ENCODE results near the gene ENOPH1.
"Not testable (repeated sequence)": the region's sequence is repeated elsewhere in the genome, so short reads cannot be mapped to it uniquely, and the experiment has no call there.

ENOPH1 gene

DNA sequence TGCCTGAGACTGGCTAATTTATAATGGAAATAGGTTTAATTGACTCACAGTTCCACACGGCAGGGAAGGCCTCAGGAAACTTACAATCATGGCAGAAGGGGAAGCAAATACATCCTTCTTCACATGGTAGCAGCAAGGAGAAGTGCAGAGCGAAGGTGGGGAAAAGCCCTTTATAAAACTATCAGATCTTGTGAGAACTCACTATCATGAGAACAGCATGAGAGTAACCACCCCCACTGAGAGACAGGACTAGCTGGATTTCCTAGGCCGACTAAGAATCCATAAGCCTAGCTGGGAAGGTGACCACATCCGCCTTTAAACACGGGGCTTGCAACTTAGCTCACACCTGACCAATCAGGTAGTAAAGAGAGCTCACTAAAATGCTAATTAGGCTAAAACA is 42.7 kb downstream of the ENOPH1 start:
- not testable (repeated sequence) for DNase-seq (ENCODE audit: low read depth)

DNA sequence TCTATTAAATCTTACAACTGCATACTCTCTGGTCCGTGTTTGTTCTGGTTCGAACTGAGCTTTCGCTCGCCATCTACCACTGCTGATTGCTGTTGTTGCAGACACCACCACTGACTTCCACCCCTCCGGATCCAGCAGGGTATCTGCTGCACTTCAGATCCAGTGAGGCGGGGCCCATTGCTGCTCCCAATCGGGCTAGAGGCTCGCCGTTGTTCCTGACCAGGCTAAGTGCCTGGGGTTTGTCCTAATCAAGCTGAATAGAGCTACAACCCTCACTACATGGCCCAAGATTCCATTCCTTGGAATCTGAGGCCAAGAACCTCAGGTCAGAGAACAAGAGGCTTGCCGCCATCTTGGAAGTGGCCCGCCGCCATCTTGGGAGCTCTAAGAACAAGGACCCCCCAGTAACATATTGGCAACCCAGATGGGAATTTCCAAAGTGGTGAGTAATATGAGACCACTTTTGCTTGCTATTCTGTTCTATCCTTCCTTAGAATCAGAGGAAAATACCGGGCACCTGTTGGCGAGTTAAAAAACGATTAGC is 43.3 kb downstream of the ENOPH1 start:
- no peak for DNase-seq (ENCODE audit: low read depth)

DNA sequence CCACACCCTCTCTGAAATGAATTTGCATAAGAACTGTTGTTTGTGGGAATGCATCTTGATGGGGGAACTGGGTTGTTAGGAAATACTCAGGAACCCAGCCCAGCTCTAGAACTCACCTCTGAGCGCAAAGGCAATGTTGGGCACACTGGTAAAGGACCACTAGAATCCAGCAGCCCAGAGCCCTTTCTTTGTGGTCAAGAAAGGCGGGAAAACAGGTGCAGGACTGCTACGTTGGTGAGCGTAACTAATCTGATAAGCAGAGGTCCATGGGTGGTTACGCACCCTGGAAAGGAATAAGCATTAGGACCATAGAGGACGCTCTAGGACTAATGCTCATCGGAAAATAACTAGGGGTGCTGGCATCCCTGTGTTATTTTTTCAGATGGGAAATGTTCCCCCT is 45.5 kb downstream of the ENOPH1 start:
- not testable (repeated sequence) for DNase-seq (ENCODE audit: low read depth)

DNA sequence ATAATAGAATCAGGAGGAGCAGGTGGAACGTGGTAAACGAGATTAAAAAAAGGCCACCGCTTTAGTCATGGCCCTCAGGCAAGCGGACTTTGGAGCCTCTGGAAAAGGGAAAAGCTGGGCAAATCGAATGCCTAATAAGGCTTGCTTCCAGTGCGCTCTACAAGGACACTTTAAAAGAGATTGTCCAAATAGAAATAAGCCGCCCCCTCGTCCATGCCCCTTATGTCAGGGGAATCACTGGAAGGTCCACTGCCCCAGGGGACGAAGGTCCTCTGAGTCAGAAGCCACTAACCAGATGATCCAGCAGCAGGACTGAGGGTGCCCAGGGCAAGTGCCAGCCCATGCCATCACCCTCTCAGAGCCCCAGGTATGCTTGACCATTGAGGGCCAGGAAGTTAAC is 47.1 kb downstream of the ENOPH1 start:
- not testable (repeated sequence) for DNase-seq (ENCODE audit: low read depth)

DNA sequence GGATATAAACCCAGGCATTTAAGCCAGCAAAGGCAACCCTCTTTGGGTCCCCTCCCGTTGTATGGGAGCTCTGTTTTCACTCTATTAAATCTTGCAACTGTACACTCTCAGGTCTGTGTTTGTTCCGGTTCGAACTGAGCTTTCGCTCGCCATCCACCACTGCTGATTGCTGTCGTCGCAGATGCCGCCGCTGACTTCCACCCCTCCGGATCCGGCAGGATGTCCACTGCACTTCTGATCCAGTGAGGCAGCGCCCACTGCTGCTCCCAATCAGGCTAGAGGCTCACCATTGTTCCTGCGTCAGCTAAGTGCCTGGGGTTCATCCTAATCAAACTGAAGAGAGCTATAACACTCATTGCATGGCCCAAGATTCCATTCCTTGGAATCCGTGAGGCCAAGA is 49.2 kb downstream of the ENOPH1 start:
- no peak for DNase-seq (ENCODE audit: low read depth)

DNA sequence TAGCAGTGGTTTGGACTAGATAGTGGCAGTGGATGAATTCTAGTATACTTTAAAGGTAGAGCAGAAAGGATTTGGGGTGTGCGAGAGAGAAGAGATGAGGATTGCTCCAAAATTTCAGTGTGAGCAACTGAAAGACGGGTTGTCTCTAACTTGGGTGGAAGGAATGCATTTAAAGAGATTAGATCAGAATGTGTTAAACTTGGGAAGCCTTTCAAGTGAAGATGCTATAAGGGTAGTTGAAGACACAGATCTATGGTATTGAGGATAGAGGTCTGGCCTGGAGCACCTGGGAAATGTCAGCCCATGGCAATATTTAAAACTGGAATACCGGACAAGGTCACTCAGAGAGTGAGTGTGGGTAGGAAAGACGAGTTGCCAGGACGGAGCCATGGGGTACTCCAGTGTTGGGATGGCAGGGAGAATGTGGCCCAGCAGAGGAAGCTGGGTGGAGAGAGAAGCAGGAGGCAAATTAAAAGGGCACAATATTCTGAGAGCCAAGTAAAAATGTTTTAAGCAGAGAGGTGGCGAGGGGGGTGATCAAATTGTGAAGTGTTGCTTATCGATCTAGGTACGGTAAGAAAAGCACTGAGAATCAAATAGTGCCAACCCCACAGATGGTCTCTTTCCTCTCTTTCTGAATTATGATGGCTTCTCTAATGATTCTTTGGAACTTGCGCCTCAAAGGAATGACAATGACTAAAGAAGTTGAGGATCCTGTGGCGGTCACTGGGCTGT is 50.5 kb downstream of the ENOPH1 start:
- DNase-seq (ENCODE audit: low read depth), result no peak

DNA sequence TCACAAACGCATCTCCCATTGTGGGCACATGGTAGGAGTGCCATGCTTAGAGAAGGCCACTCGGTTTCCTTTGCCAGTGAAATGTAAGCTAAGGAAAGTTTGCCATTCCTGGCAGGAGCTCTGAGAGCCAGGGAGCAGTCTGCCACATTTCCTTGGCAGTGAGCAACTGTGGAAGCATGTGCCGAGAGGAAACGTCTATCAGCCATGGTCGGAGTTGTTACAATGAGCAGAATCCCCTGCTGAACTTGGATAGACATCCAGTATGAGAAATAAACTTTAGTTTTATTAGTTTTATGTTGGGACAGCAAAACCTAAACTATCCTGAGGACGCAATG is 51.1 kb downstream of the ENOPH1 start:
- no peak for DNase-seq (ENCODE audit: low read depth)

DNA sequence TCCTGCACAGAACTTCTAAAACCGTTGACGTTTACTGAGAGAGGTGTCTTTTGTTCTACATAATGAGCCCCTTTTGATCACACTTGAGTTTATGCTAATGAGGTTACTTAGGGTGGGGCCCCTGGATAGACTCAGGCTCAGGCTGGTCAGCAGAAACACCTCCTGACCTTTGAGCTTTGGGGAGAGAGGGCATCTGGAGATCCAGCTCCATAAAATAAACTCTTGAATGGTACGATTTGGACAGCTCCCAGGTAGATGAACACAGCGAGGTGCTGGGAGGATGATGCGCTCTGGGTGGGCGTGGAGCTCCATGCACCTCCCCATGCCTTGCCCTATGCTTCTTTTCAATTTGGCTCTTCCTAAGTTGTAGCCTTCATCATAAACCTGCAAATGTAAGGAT is 52.0 kb downstream of the ENOPH1 start:
- DNase-seq (ENCODE audit: low read depth), result no peak

DNA sequence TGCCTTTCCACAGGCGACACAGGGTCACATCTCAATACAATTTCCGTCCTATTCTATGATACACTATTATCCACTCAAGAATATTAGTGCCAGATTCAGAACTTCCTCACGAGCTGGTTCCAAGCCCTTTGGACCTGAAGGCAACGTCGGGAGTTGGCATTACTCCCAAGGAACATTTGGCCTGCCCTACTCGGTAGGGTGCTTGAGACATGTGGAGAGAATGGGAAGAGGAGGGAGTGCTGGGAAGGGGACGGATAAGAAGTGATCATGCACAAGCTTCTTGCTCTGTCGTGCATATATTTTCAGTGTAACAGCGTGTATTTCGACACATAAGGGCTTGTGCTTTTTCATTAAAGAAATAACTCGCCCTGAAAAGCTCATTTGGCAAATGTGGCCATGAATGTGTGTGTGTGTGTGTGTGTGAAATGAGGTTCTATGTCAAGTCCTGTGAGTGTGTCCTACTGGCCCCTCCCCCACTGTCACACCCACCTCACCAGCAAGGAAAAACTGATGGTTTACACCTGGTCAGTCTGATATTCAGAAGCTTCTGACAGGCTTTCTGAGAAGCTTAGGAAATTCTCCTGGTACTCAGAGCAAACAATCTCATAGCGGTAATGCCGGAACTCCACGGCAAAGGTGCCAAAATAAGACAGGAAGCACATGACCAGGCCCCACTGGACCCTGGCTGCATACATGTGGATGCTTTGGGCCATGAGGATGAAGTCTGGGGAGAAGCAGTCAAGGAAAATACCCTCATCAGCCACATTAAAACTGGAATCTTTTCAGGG is 54.8 kb downstream of the ENOPH1 start:
- DNase-seq (ENCODE audit: low read depth), result no peak

DNA sequence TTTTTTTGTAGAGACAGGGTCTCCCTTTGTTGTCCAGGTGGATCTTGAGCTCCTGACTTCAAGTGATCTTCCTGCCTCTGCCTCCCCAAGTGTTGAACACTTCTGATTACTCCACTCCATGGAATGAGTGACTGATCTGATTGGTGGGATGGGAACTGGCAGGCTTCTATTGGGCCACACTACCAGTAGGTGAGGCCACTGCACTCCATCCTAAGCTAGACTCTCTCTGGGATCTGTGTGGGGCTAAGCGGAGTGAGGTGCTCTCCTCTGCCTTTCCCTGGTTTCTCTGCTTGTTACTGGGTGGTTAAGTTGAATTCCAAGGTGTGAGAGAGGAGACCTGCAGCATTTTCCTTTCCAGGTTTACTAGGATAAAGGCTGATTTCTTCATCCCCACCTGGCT is 58.7 kb downstream of the ENOPH1 start:
- DNase-seq (ENCODE audit: low read depth), result no peak

DNA sequence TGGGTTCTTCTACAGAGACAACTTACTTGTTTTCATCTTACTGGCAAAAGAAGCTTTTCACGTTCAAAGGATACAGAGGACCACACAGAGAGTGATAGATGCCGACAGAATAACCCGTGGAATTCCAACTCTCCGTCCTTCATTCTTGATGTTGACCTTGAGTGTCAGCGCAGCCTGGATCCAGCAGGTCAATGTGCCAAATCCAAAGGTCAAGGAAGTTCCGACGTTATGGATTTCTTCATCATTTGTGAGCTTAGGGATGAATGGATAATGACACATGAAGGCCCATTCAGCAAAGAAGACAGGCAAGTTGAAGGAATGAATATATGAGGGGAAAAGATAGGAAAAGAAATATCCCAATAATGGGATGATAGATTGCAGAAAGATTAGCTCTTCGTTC is 59.6 kb downstream of the ENOPH1 start:
- no peak for DNase-seq (ENCODE audit: low read depth)

DNA sequence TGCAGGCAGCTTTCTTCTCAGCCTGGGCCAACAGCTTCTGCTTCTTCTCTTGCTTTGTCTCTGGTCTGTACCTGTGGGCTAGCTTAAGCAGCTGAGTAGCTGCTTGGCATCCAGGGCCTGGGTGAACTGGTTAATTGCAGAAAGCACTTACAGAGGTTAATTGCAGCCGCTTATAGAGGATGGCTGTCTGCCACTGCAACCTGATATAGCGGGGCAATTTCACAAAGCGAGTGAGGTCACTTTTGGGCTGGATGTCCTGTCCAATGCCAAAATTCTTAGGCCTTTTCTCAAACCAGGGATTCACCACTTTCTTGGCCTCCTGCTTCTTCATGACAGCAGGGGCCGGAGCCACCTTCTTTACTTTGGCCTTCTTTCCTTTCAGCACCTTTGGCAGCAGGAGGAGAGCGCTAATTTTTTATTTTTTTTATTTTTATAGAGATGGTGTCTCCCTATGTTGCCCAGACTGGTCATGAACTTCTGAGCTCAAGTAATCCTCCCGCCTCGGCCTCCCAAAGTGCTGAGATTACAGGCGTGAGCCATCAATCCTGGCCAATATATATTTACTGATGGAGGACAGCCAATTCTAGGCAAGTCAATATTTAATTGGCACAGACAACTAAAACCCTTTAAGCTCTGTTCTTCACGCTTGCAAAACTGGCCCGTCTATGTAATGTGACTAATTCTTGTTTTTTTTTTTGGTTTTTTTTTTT is 61.0 kb downstream of the ENOPH1 start:
- no peak for DNase-seq (ENCODE audit: low read depth)

DNA sequence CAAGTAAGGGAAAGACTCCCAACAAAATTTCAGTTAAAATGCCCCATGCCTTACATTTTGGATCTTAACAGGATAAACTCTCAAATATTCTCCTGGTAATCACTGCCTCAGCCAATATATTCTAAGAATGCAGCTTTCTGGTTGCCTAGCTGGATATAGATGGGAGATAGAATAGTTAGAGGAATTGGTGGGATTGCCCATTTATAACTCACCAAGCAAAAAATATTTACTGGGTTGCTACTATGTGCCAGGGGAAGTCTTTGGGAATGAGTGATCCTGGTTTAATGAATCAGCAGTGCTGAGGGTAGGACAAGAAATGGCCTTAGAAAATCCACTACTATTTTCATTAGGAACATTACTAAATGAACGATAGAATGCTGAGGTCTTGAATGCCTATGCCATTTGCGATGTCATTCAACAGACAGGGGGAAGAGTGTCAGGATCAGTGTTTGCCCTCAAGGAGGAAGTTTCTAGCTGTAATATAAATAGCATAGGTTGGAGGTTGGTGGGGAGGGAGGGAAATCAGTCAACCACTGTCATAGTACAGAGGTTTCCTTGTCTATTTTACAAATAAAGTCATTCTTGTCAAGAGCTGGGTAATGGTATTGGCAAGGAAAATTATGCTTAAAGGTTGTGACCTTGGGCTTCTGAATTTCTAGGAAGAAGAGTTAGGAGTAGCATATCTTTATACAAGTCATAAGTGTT is 63.5 kb downstream of the ENOPH1 start:
- DNase-seq (ENCODE audit: low read depth), result no peak

DNA sequence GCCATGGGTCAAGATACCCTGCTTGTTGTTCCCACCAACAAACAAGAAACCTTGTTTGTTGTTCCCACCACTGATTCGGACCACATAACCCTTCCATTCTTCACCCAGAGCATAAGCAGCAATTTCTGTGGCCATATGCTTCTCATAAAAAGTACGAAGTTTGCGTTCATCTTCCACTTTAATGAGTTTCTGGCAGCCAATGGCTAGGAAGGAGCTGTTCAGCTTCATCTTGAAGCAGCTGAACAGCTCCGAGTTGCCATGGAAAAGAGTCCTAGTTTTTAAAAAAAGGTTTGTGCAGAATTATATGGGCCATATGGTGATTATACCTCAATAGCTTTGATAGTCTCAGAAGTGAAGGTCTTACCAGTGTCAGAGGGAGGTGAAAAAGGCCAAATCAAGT is 65.3 kb downstream of the ENOPH1 start:
- no peak for DNase-seq (ENCODE audit: low read depth)

DNA sequence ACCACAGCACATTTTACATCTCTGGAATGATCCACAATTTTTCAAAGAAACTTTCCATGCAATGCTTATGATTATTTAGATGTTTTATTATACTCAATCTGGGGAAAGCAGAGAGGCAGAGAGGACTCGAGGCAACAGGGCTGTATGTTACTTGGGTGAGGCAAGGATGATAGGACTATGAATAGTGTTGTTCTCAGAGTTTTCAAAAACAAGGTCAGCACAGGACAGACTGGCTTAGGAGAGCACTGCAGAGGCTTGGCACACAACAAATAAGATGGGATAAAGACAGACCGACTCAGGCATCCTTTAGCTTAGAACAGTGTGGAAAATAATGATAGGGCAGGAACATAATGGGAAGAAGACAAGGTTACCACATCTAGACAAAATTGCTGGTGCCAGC is 66.0 kb downstream of the ENOPH1 start:
- no peak for DNase-seq (ENCODE audit: low read depth)

DNA sequence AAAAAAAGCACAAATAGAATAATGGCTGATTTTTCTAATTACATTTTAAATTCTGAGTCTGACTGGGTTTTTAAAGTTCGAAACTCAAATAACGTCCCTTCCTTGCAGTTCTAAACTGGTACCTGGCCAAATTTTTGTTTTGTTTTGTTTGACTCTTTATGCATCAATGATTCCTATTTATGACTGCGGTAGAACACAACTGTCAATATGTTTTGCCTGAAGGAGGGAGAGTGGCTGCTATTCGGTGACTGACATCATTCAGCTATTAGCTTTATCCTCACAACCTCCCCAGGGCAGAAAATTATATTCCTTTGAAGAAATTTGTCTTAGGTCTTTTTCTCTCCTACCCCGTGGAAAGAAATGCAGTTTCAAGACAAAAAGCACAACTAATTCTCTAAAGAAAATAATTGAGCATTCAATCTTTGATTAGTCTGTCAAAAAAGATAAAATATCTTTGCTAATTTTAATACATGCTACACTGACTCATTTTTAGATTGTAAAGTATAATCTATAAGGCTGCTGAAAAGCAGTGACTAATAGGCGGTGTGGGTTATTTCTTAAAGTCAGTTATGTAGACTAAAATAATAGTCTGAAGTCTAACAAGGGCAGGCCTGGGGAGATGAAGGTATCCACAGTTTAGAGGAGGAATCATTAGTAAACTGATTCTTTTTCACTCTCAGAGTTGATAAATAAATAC is 69.5 kb downstream of the ENOPH1 start:
- no peak for DNase-seq (ENCODE audit: low read depth)

DNA sequence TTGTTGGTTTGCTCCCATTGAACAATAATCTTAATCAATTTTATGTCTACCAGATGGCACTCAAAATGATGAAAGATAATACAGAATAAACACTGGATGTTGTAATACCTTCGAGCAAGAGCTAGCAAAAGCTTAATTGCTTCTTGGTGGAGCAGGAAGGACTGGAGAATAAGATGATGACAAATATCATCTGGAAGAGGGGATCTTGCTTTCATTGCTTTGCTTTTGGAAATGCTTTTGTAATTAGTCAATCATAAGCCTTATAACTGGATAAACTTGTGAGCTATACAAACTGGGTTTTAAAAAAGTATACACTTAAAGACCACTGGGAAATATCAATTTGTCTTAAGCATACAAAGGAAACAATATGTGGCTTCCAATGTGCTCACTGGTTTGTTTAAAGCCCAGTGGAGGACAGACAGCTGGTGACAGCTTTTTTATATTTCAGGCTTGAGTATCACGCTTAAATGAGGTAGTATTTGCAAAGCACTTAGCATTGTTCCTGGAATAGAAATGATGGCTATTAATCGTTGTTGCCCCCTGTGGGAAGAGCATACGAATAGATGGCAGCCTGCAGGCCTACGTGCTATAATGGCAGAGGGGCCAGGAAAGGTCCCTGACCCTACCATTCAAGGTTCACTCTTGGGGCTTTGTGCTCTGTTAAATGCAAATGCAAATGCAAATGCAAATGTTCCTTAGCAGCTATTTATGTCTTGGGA is 70.2 kb downstream of the ENOPH1 start:
- no peak for DNase-seq (ENCODE audit: low read depth)

DNA sequence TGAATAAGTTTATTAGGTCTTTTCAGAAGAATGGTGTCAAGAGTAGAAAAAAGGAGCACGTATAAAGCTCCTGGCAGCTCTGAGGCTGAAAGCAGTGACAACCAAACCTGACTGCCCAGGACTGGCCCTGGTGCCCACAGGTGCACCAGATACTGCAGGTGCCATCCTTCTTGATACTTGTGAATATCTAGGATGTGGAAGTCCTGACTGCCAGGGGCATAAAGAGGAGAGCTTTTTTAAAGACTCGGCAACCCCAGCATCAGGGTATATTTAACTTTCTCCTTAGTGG is 70.7 kb downstream of the ENOPH1 start:
- no peak for DNase-seq (ENCODE audit: low read depth)

DNA sequence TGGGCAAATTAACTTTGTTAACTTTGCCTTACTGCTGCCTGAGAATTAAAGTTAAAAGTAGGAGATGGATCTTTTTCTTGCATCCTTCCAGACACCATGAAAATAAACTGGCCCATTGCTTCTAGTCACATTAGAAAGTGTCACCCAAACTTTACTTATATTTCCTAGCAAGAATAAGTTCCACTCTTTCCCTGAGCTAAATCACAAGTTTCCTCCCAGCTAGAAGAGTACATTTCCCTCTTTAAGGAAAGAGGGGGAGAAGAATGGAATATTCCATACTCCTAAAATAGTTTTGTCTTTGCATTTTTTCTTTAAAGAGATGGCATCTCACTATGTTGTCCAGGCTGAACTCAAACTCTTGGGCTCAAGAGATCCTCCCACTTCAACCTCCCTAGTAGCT is 77.6 kb downstream of the ENOPH1 start:
- no peak for DNase-seq (ENCODE audit: low read depth)

DNA sequence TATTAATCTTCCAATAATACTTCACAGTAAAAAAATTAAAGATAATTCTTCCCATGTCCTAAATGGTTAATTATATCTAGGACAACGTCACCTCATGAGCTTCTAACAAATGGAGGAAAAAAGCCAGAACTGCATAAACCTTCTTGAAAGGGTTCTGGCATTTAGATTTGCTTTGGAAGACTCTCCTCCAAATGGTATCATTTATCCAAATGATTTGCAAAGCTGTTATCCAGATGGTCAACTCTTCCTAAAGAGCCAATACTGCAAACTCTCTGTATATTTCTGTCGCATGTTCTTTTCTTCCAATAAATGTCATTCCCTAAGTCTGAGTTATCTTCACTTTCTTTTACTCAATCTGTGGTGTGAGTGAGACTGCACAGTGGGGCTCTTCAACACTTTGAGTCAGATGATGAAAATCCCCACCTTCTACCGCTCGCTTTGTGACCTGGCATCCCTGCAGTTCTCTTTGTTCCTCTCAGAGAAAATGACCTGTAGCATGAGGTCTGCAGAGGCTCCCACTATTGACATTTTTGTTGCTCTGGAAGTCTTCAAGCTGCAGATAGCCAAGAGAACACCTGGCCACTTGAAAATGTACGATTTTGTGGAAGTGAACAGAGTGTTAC is 78.5 kb downstream of the ENOPH1 start:
- DNase-seq (ENCODE audit: low read depth), result no peak

DNA sequence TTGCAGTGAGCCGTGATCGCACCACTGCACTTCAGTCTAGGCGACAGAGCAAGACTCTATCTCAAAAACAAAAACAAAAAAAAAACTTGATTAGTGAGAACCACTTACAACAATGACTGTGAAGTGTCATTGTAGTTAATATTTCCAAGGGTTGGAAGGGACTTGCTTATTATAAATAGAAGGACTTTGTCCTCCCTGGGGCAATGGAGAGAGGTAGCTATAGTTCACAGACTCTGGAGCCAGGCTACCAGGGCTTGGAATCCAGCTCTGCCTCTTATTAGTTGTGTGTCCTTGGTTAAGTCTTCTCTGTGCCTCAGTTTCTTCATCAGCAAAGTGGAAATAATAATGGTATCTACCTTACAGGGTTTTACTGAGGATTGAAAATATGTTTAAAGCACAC is 79.8 kb downstream of the ENOPH1 start:
- no peak for DNase-seq (ENCODE audit: low read depth)
